Measurements from ENCODE around the gene ETFBKMT. TPM values are rescaled to one million over a fixed set of nuclear protein-coding genes. Genes with fewer than 3 reads are reported as not detected.

ETFBKMT gene
- total RNA-seq, 1 experiment from 2014 or later: 1.7 TPM

DNA sequence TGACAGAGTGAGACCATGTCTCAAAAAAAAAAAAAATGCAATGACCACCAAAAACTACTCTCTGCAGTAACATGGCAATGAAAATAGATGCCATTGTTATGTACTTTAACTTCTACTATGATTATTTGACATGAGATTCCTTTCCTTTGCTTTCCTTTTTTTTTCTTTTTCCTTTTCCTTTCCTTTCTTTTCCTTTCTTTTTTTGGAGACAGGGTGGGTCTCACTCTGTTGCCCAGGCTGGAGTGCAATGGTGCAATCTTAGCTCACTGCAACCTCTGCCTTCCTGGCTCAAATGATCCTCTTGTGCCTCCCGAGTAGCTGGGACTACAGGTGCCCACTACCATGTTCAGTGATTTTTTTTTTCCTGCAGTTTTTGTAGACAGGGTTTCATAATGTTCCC is 24.9 kb upstream of the ETFBKMT start:
- no peak overlapping the region for H3K4me3 ChIP-seq (replicated peaks in 1 of 2; ENCODE audit: low read depth in 1 of 2, low read length in 2 of 2)
- TF ChIP-seq CEBPB (IDR thresholded peaks at IDR 0.05; ENCODE audit: low read depth) (no peak), ZFX (IDR thresholded peaks at IDR 0.05) (no peak), EZH2 (IDR thresholded peaks at IDR 0.05) (no peak), CBX3 (IDR thresholded peaks at IDR 0.05; ENCODE audit: low read depth) (no peak), TCF7L2 (IDR thresholded peaks at IDR 0.05; ENCODE audit: borderline replicate concordance, extremely low read depth, insufficient read depth, insufficient read length) (no peak), POLR2A (IDR thresholded peaks at IDR 0.05; ENCODE audit: borderline replicate concordance, extremely low read depth, insufficient read depth, insufficient read length) (no peak), JUND (IDR thresholded peaks at IDR 0.05) (no peak)
- TF ChIP-seq, protein P1, sequence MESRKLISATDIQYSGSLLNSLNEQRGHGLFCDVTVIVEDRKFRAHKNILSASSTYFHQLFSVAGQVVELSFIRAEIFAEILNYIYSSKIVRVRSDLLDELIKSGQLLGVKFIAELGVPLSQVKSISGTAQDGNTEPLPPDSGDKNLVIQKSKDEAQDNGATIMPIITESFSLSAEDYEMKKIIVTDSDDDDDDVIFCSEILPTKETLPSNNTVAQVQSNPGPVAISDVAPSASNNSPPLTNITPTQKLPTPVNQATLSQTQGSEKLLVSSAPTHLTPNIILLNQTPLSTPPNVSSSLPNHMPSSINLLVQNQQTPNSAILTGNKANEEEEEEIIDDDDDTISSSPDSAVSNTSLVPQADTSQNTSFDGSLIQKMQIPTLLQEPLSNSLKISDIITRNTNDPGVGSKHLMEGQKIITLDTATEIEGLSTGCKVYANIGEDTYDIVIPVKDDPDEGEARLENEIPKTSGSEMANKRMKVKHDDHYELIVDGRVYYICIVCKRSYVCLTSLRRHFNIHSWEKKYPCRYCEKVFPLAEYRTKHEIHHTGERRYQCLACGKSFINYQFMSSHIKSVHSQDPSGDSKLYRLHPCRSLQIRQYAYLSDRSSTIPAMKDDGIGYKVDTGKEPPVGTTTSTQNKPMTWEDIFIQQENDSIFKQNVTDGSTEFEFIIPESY (IDR thresholded peaks at IDR 0.05; ENCODE audit: extremely low read depth, insufficient replicate concordance, low read length): no peak
- no peaks in the 10 kb centered on the region for H3K36me3 ChIP-seq (ENCODE audit: control insufficient read depth in 1 of 2, insufficient read depth in 2 of 2, low read length in 2 of 2)
- ATAC-seq (no peak), DNase-seq (ENCODE audit: low read depth, low spot score) (no peak)
- H3K9ac ChIP-seq (ENCODE audit: low read length): no peak overlapping the region
- BruUV-seq (replicated peaks): no TSS peak
- no peak overlapping the region for H3K4me2 ChIP-seq (ENCODE audit: low read length)
- RAD21 ChIA-PET (ENCODE audit: low non-redundant PET in 1 of 2, low total read pairs in 2 of 2, uncharacterized antibody in 2 of 2, unreplicated experiment in 2 of 2): interaction anchor here in 1 of 2 experiments (1.1 kb wide), 1 partner anchor 231 kb away, joined by 5 read pairs; no protein-coding TSS in a partner anchor
- no peaks in the 10 kb centered on the region for H3K9me2 ChIP-seq (ENCODE audit: insufficient read depth)
- H3K4me1 ChIP-seq (ENCODE audit: control insufficient read depth in 1 of 2, insufficient read depth in 2 of 2, low read length in 2 of 2): peaks cover 2 to 8% of the 10 kb centered on the region in 2 experiments; a peak in 1 of 4 replicates
- POLR2A ChIA-PET: no interaction called here
- no peaks in the 10 kb centered on the region for H3K9me3 ChIP-seq (ENCODE audit: control insufficient read depth in 1 of 2, insufficient read depth in 1 of 2, low read depth in 1 of 2, low read length in 2 of 2)
- H4K20me1 ChIP-seq (ENCODE audit: insufficient read depth): no peaks in the 10 kb centered on the region
- H2AFZ ChIP-seq (ENCODE audit: low read depth, low read length, poor library complexity, severe bottlenecking): no peak overlapping the region
- intact Hi-C loops (cut with micrococcal nuclease): loop anchor here (10.0 kb wide), 1 partner anchor 790 kb away; no protein-coding TSS in a partner anchor
- CTCF ChIA-PET: interaction anchor here (3.2 kb wide), 1 partner anchor 232 kb away, joined by 54 read pairs; no protein-coding TSS in a partner anchor
- H3K79me2 ChIP-seq (ENCODE audit: insufficient read depth, low read length): no peaks in the 10 kb centered on the region
- H3K27me3 ChIP-seq (ENCODE audit: insufficient read depth, low read length): no peaks in the 10 kb centered on the region
- no peak overlapping the region for H3K27ac ChIP-seq (ENCODE audit: low read depth, low read length)

DNA sequence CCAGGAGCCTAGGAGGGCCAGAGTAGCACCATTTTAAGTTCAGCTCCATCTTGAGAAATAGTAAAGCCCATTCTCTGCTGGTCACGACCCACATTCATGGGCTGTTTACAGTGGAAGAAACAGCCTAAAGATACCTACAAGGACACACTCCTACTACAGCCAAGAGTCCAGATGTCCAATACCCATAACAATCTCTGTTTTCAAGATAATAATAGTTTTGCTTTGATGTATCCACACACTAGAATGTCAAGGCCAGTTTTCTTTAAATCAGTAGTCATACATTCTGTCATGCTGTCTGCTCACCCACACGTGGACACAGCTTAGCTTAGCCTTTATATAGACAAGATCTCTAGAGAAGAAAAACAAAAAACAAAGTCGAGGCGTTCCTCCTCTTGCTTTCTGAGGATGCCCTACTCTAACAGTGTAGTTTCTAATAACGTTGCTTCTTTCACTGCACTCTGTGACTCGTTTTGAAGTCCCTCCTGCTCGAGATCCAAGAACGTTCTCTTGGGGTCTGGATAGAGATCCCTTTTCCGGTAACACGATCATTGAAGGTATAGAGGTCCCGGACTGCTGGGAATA is 17.9 kb upstream of the ETFBKMT start:
- no peak overlapping the region for H3K27ac ChIP-seq (ENCODE audit: low read depth, low read length)
- no peaks in the 10 kb centered on the region for H4K20me1 ChIP-seq (ENCODE audit: insufficient read depth)
- no peaks in the 10 kb centered on the region for H3K27me3 ChIP-seq (ENCODE audit: insufficient read depth, low read length)
- TF ChIP-seq CBX3 (IDR thresholded peaks at IDR 0.05; ENCODE audit: low read depth) (no peak), SRF (IDR thresholded peaks at IDR 0.05; ENCODE audit: low read depth) (no peak), ZFX (IDR thresholded peaks at IDR 0.05) (no peak), EZH2phosphoT487 (IDR thresholded peaks at IDR 0.05; ENCODE audit: borderline replicate concordance) (no peak), ZNF274 (IDR thresholded peaks at IDR 0.05; ENCODE audit: low read depth, low read length) (no peak), POLR2A (IDR thresholded peaks at IDR 0.05; ENCODE audit: borderline replicate concordance, extremely low read depth, insufficient read depth, insufficient read length) (no peak), FOSL1 (IDR thresholded peaks at IDR 0.05; ENCODE audit: low read depth) (no peak)
- TF ChIP-seq, protein P2, sequence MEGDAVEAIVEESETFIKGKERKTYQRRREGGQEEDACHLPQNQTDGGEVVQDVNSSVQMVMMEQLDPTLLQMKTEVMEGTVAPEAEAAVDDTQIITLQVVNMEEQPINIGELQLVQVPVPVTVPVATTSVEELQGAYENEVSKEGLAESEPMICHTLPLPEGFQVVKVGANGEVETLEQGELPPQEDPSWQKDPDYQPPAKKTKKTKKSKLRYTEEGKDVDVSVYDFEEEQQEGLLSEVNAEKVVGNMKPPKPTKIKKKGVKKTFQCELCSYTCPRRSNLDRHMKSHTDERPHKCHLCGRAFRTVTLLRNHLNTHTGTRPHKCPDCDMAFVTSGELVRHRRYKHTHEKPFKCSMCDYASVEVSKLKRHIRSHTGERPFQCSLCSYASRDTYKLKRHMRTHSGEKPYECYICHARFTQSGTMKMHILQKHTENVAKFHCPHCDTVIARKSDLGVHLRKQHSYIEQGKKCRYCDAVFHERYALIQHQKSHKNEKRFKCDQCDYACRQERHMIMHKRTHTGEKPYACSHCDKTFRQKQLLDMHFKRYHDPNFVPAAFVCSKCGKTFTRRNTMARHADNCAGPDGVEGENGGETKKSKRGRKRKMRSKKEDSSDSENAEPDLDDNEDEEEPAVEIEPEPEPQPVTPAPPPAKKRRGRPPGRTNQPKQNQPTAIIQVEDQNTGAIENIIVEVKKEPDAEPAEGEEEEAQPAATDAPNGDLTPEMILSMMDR (IDR thresholded peaks at IDR 0.05 in 2 of 3, conservative IDR thresholded peaks at IDR 0.05 in 1 of 3; ENCODE audit: borderline replicate concordance in 1 of 3, insufficient read depth in 1 of 3, low read depth in 2 of 3, low read length in 2 of 3): no peak
- TF ChIP-seq, protein P3, sequence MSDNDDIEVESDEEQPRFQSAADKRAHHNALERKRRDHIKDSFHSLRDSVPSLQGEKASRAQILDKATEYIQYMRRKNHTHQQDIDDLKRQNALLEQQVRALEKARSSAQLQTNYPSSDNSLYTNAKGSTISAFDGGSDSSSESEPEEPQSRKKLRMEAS (IDR thresholded peaks at IDR 0.05): no peak
- no peaks in the 10 kb centered on the region for H3K36me3 ChIP-seq (ENCODE audit: control insufficient read depth in 1 of 2, insufficient read depth in 2 of 2, low read length in 2 of 2)
- POLR2A ChIA-PET: no interaction called here
- intact Hi-C loops (cut with micrococcal nuclease): no loop called here
- no peaks in the 10 kb centered on the region for H3K79me2 ChIP-seq (ENCODE audit: insufficient read depth, low read length)
- H3K4me3 ChIP-seq (replicated peaks in 1 of 2; ENCODE audit: low read depth in 1 of 2, low read length in 2 of 2): no peak overlapping the region
- H2AFZ ChIP-seq (ENCODE audit: low read depth, low read length, poor library complexity, severe bottlenecking): no peak overlapping the region
- CTCF ChIA-PET: no interaction called here
- no peak overlapping the region for H3K4me2 ChIP-seq (ENCODE audit: low read length)
- no peaks in the 10 kb centered on the region for H3K9me2 ChIP-seq (ENCODE audit: insufficient read depth)
- DNase-seq (ENCODE audit: low read depth, low spot score) (no peak), ATAC-seq (no peak)
- H3K4me1 ChIP-seq (ENCODE audit: control insufficient read depth in 1 of 2, insufficient read depth in 2 of 2, low read length in 2 of 2): no peaks in the 10 kb centered on the region
- RAD21 ChIA-PET (ENCODE audit: low non-redundant PET in 1 of 2, low total read pairs in 2 of 2, uncharacterized antibody in 2 of 2, unreplicated experiment in 2 of 2): no interaction called here
- H3K9ac ChIP-seq (ENCODE audit: low read length): no peak overlapping the region
- H3K9me3 ChIP-seq (ENCODE audit: control insufficient read depth in 1 of 2, insufficient read depth in 1 of 2, low read depth in 1 of 2, low read length in 2 of 2): no peaks in the 10 kb centered on the region
- BruUV-seq (replicated peaks): no TSS peak

Data from HCT116 (cell line).